Activated effector memory CD4-positive, alpha-beta T cell treated with anti-CD3 and anti-CD28 coated beads, Interleukin-2, amount 50 U/mL, for 16 hours (primary cell): ENCODE measurements around the gene MPC1L.

Experiments used
- DNase-seq: peaks from one replicate; pipeline ENCODE4 v3.0.0-alpha.2; 2020

MPC1L gene

DNA sequence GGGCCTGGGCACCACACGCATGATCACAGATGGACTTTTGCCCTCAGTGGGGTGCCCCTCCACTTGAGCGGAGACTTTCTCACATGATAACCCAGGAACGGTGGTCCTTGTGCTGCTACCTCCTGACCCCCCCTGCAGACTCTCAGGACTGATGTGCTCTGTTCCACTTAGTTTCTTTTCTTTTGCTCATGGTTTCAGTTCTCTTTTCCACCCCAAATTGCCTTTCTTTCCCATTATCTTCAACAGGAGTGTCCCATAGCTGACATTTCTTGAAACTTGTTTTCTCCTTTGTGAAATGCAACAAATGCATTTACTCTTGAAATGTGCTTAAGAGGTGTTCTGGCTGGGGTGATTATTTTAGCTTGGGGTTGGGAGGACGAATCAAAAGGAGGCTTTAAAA lies 9.0 kb downstream of the MPC1L start:
- no peak for DNase-seq

DNA sequence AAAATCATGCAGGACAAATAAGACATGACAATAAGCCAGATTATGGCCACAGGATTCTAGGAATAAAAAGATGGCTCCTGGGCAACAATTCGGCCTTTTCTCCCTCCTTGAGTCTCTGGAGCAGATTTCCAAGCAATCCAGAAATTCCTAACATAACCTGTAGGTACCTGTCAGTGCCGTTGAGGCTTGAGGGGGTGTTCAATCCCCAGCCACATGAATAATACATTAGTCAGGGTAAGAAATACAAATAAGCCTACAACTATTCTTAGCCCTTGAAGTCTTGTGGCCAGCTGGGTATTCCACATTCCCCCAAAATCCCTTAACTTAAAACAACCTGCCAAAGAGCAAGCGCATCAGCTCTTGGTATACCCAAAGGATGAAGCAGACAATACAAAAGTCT lies 14.5 kb downstream of the MPC1L start:
- no peak for DNase-seq

DNA sequence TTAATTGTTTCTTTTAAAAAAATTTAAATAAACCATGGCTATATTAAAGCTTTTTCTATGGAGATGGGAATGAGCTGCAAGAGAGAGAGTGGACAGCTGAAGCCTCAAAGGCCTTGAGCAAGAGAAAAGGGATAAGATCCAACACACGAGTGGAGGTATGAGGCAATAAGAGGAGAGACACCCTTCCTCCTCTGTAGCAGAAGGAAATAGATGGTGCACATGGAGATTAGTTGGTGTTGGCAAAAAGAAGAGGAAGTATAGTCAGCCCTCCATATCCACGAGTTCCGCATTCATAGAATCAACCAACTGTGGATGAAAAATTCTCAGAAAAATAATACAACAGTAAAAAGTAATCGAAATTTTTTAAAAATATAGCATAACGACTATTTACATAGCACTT lies 20.9 kb downstream of the MPC1L start:
- no peak for DNase-seq

DNA sequence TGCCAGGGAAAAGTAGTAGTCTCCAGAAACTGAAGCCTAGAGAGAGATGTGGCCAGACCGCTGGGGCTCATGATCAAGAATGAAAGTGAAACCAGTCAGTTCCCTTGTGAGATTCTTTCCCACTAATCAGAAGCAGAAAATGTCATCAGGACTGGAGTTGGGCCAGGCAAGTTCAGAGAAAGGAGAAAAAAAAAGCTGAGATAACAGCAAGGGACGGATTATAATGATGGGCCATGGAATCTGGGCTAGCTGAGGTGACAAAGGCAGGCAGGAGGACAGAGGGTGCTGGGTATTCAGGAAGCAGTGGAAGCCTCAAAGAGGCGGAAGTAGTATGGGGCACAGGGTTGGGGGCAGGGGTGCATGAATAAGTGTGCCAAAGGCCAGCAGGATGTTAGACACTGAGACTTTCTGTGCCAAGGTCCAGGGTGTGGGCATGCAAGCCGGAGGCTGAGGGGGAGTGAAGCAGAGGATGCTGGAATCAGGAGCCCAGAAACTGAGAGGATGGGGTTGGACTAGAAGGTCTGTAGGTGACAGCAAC lies 21.7 kb downstream of the MPC1L start:
- peak; percentile 79 for DNase-seq

DNA sequence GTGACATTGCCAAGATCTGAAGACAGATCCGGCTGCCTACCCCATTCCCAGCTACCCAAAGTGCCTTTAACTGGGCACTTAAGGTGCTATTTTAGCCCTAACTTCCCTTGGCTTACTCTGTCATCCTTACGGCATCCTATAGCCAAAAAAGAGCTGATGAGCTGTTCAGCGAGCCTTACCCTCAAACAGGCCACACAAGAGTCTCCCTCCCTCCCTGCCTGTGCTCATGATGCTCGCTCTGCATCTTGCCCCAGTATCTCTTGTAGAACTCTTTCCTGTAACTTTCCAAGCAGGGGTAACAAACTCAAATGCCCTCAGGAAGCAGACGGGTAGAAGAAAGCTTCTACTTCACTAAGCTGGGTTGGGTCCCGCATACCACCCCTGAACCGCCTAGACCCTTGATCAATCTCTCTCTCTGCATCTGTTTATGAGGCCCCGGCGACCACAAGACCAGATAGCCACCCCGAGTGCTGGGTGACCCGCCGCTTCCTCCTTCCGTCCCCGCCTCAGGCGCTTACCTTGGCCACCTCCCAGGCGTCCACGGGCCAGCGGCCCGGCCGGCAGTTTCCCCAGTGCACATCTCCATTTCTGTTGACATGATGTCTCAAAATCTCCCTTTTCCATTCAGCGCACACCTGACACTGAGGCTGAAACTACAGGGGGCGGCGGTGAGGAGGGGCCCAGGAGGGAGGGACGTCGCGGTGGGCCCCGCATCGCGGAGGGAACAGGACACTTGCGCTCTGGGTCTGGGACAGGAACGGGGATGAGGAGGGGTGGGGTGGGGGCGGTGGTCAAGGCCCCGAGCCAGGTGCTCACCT lies 23.5 kb downstream of the MPC1L start:
- peak; percentile 75 for DNase-seq

DNA sequence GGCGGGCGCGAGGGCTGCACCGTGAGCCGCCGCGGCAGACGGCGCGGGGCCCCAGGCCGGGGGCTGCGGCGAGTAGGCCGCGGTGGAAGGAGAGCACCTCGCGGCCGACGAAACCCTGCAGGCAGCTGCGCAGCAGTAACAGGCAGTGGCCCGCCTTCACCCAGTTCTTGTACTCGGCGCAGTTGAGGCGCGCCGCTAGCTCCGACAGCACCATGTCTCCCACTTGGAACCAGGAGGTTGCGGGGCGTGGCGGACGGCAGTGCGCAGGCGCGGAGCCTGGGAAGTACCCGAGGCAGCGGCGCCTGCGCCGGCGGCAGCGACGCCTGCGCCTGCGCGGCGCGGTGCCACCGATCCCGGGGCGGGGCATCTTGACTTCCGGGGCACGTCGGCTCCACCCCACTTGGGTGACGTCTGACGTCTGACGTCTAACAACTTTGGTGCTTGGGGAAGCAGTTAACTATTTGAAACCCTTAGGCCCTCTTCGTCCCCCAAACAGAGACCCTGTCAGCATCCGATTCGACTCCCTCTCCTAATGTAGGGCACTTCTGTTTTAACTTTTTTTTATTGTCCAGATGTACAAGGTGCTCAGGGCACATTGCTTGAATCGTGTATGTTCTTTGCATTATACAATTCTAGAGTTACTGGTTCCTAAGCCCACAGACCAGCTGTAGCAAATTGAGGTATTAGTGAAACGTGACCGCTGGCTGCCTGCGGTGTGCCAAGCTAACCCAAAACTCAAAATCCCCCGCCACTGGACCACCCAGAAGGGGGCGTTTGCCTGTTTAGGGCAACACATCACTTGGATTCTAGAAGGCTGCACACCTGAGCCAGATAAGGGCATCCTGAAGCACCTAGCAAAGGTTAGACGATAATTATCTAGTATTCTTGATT lies 24.3 kb downstream of the MPC1L start, which contains the start of gene CXorf38:
TSS of gene CXorf38 (minus strand) at position 255 of the 891 bp plus-strand sequence. CDS start at position 214, 41 bp downstream.
- DNase-seq = peak; percentile 96

DNA sequence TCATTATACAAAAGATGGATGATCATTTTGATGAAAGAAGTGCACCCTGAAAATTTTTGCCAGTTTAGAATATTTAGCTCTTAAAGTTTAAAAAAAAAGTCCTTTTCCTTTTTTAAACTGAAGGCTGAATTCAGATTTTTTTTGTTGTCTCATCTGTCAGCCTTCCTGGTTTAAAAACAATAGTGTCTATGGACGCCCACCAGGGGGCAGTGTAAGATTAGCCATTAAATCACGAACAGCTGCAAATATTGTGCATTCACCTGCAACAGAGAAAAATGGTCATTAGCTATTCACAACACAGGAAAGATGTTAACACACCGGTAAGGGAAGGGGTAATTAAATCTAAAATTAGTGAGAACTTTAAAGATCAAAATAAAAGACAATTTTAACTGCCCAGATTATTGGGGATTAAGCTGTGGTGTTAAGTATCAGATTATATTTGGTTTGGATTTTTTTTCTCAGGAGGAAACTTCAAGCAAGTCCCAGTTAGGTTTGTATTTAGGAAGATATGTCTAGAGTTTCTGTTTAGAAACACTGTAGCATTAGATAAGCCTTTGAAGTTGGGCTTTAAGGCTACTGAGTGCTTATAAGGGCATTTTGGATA lies 28.5 kb downstream of the MPC1L start:
- peak; percentile 87 for DNase-seq

DNA sequence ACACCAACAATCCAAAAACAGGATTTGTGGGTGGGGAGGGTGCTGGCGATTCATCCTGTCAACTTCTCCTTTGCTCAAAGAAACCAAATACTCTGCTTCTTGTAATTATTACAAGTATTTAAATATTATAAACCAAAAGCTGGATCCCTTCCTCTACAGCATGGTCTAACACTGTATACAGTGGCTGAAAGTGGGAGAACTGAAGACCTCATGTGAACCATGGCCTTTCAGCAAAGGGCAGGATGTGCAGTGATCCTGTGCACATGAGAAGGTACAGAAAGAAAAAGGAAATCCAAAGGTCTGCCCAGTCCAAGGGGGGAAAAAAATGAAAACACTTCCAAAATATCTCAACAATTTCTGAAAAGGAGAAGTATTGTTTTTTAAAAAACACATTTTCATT lies 29.4 kb downstream of the MPC1L start:
- no peak for DNase-seq

DNA sequence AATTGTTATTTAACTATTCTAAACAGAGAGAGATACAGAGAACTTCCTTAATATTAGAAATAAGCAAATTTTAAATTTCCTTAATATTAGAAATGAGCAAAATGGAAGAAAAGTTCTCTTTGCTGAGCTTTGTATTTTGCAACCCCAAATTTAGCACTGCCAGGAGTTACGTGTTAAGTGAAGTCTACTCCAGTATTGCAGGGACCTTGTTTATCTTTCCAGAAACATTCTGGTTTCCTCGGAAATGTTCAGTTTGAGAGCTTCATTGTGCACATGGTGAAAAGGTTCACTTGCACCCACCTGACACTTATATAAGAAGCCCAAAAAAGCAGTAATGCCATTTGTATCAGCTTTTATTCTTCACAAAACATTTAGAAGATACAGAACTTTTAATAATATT lies 30.3 kb downstream of the MPC1L start:
- DNase-seq = no peak

DNA sequence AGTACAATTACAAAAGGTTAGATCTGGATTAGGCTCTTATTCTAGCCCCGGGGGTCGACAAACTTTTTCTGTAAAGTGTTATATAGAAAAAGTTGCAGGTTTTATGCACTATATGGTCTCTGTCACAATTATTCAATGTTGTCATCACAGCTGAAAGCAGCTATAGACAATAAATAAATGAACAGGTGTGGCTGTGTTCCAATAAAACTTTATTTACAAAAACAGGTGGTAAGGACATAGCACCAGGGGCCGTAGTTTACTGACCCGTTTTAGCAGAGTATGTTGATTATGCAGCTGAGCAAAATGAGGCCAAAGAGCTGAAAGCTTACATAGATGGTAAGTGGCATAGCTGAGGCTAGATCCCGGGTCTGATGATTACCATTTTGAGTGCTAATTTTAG lies 37.2 kb downstream of the MPC1L start:
- DNase-seq = no peak

DNA sequence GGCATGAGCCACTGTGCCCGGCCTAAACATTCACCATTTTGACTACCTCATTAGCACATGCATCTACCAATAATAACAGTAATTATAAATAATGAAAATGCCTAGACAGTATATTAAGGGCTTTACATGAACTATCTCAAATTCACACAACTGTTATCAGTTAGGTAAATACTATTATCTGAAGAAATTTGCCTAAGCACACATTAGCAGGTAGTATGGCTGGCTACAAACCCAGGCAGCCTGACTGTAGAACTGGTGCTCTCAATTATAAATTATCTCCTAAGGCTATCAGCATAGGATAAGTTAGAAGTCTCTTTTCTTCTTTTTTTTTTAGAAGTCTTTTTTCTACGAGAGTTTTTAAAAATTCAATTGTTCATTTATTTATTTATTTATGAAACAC lies 38.3 kb downstream of the MPC1L start:
- no peak for DNase-seq

DNA sequence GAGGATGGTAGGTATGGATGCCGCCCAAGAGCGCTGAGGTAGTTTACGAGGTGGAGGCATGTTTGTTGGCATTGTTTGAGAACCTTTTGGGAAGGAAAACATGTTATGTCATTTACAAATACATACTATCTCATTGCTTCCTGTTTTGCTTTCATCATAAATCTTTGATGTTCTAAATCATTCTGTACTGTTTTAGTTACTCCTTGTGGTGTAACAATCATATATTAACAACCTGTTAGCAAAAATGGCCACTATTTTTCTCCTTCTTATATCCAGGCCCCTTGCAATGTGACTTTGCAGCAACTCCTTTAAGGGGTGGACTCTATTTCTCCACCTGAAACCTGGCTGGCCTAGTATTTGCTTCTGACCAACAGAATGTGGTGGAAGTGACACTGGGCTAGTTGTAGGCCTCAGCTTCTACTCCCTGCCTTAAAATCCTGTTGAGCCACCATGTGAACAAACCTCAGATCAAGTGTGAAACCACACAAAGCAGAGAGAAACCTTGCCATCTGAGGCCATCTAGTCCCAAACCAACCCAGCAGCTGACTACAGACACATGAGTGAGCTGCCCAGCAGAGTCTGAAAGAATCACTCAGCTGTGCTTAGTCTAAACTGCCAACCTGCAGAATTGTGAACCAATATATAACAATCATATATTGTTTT lies 40.0 kb downstream of the MPC1L start:
- no peak for DNase-seq

DNA sequence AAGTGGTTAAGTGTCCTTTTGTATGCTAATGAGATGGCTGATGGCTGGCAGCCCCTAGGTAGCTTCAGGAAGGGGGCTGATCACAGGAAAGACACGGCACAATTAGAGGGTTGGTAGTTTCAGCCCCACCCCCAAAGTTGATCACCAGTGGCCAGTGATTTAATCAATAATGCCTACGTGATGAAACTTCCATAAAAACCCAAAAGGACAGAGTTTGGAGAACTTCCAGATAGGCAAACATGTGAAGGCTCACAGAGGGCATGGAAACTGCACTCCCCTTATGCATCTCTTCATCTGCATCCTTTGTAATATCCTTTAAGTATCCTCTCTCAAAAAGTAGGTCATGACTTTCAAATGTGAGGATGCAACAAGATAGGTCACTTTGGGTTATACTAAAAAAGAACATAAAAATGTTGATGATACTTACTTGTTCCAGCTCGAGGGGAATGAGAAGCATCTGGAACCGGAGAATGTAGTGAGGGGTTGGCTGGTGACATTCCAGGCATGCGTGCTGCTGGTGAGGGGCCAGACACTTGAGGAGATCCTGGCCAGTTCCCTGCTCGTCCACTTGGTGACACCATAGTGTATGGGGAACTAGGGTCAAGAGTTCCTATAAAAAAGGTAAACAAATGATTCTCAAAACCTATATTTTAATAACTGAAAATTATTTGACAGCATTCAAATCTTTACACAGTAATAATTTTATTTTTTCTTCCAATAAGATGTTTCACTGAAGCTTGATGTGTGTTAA lies 40.8 kb downstream of the MPC1L start:
- DNase-seq = no peak

DNA sequence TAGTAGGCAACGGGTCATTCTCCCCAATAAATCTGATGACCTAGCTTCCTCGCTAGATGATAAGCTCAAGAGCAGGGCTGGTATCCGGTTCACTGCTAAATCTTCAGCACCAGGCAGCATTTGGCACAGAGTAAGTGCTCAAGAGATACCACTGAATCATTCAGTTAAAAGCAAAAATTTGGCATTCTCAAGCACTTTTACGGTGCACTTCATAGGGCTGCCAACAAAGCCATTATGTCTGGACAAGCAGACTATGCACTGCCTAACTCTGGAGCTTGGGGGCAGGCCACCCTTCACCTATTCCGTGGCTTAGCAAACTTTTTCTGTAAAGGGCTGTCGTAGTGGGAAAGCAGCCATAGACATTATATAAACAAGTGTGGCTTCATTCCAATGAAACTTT lies 47.9 kb downstream of the MPC1L start:
- no peak for DNase-seq
